OCI-LY7 (cell line): ENCODE measurements around the gene PFN4. TPM values are rescaled to one million over a fixed set of nuclear protein-coding genes. Genes with fewer than 3 reads are reported as not detected.
A peak's percentile ranks its signal among the peaks of the same experiment; 100 is the strongest.

Experiments
- Bru-seq: library from RNA; stranded (reverse); fragments of 400-500 nt; gene quantifications from one replicate; lab custom pipeline; 2021; lab: Mats Ljungman, UMichigan
- BruChase-seq, 2 experiments: library from RNA; stranded (reverse); fragments of 400-500 nt; gene quantifications; one replicate each; lab custom pipeline; 2021; lab: Mats Ljungman, UMichigan
- BruUV-seq: library from RNA; stranded (reverse); fragments of 400-500 nt; replicated peaks from 2 replicates; lab custom pipeline; 2021; lab: Mats Ljungman, UMichigan
- CTCF ChIA-PET: fragments of 300-600 bp; sonication (Branson Sonifier 250); formaldehyde crosslinking; loops from one replicate; lab custom pipeline; 2022; ENCODE audit warnings: antibody characterized with exemption; ENCODE audit not compliant: unreplicated experiment; lab: Charles Lee
- POLR2A ChIA-PET: fragments of 300-600 bp; sonication (Branson Sonifier 250); formaldehyde crosslinking; loops from one replicate; lab custom pipeline; 2022; ENCODE audit warnings: antibody characterized with exemption; lab: Charles Lee
- DNase-seq: peaks from one replicate; pipeline ENCODE4 v3.0.0-alpha.2; 2015; ENCODE audit warnings: low spot score
- H2AFZ ChIP-seq: fragments of 200-600 bp; sonication (generic), shearing (Covaris generic); 2 replicates; pipeline ENCODE4 v1.6.1; 2014; ENCODE audit warnings: mild to moderate bottlenecking, antibody characterized with exemption, low read length, moderate library complexity
- H3K27ac ChIP-seq: fragments of 200-600 bp; sonication (generic); 2 replicates; pipeline ENCODE4 v1.5.1; 2014; ENCODE audit warnings: mixed run types, low read depth, mild to moderate bottlenecking, moderate library complexity, low read length, inconsistent platforms; ENCODE audit not compliant: poor library complexity, severe bottlenecking
- H3K36me3 ChIP-seq: fragments of 200-600 bp; sonication (generic); 2 replicates; pipeline ENCODE4 v1.6.1; 2014; ENCODE audit warnings: mild to moderate bottlenecking, antibody characterized with exemption, low read length, moderate library complexity, mixed read lengths; ENCODE audit not compliant: insufficient read depth
- H3K4me1 ChIP-seq: fragments of 200-600 bp; sonication (generic); 2 replicates; pipeline ENCODE4 v1.5.1; 2014; ENCODE audit warnings: mild to moderate bottlenecking, low read length; ENCODE audit not compliant: insufficient read depth, poor library complexity, severe bottlenecking
- H3K4me2 ChIP-seq: fragments of 200-600 bp; sonication (generic); 2 replicates; pipeline ENCODE4 v1.6.1; 2014; ENCODE audit warnings: mild to moderate bottlenecking, low read length
- H3K4me3 ChIP-seq: fragments of 200-600 bp; sonication (generic); 2 replicates; pipeline ENCODE4 v1.5.1; 2014; ENCODE audit warnings: mild to moderate bottlenecking, low read depth, low read length; ENCODE audit not compliant: poor library complexity, severe bottlenecking
- H3K79me2 ChIP-seq: fragments of 200-600 bp; sonication (generic); 2 replicates; pipeline ENCODE4 v1.6.1; 2016; ENCODE audit warnings: low read depth, mild to moderate bottlenecking, low read length, moderate library complexity, mixed read lengths; ENCODE audit not compliant: insufficient read depth
- H3K9me2 ChIP-seq: fragments of 200-600 bp; sonication (generic); 2 replicates; pipeline ENCODE4 v1.6.1; 2016; ENCODE audit warnings: mild to moderate bottlenecking, low read length, mixed read lengths; ENCODE audit not compliant: insufficient read depth
- H3K9me3 ChIP-seq: fragments of 200-600 bp; sonication (generic); 2 replicates; pipeline ENCODE4 v1.6.1; 2014; ENCODE audit warnings: mild to moderate bottlenecking, mixed run types, low read length, mixed read lengths
- H4K20me1 ChIP-seq: fragments of 200-600 bp; sonication (generic); 2 replicates; pipeline ENCODE4 v1.6.1; 2014; ENCODE audit warnings: mild to moderate bottlenecking, antibody characterized with exemption, low read length, moderate library complexity, mixed read lengths; ENCODE audit not compliant: insufficient read depth
- CTCF ChIP-seq: fragments of 200-600 bp; sonication (generic); conservative IDR thresholded peaks from 2 replicates; pipeline ENCODE4 v1.5.1; 2014; ENCODE audit warnings: mild to moderate bottlenecking, antibody characterized with exemption, low read length, moderate library complexity, mixed read lengths
- EZH2phosphoT487 ChIP-seq: fragments of 200-600 bp; sonication (generic); IDR thresholded peaks from 2 replicates; pipeline ENCODE4 v1.6.1; 2018; ENCODE audit warnings: low read depth, borderline replicate concordance, mild to moderate bottlenecking, mixed run types, antibody characterized with exemption, low read length, moderate library complexity, mixed read lengths
- intact Hi-C: fragments of 100-400 bp; cut with micrococcal nuclease; formaldehyde crosslinking; loops from one replicate; pipeline ENCODE4 v1.10.0; 2022; ENCODE audit not compliant: unreplicated experiment
- long read RNA-seq: library from polyadenylated mRNA; stranded (forward); transcript quantifications from one replicate; pipeline ENCODE4 v2.0.0, GENCODE V29; 2022
- total RNA-seq, 2 experiments: library from RNA; depleted of rRNA in 1 of 2; stranded (reverse); fragments of >200 nt in 1 of 2; shearing (Covaris generic) in 1 of 2; gene quantifications; 2 replicates each; pipeline ENCODE4 v1.2.3, GENCODE V29; 2014 to 2022

Gene PFN4
- total RNA-seq (2014; rRNA removed; shearing (Covaris generic)) (not detected in 2 replicates), total RNA-seq (2022) (not detected in 2 replicates), Bru-seq, nascent RNA (percentile 10 among the genes with signal in this experiment), BruChase-seq, experiment 1, labeled RNA remaining after a 6-hour chase (percentile 11 among the genes with signal in this experiment), BruChase-seq, experiment 2, labeled RNA remaining after a 2-hour chase (not detected)
- long read RNA-seq, result 0 reads

GRCh38 chr2:24123195-24123921, at the start of gene PFN4, which contains the start of gene FAM228B:
TSS of gene PFN4 (minus strand) at chr2:24123334. CDS start at chr2:24122535, 799 bp downstream.
TSS of gene FAM228B (plus strand) at chr2:24123469. CDS start at chr2:24124362, 893 bp downstream.
- POLR2A ChIA-PET, result interaction anchor here (0.7 kb wide), 1 partner anchor 57 kb away, joined by 3 read pairs; no protein-coding TSS in a partner anchor
- Histone ChIP-seq H3K4me1 (no peaks in the 10 kb centered on the region), H3K36me3 (no peaks in the 10 kb centered on the region; the same call in 1 of the 2 replicates), H4K20me1 (no peaks in the 10 kb centered on the region), H3K27ac (no peak within 1 kb of the TSS), H3K9me2 (no peaks in the 10 kb centered on the region), H2AFZ (no peak within 1 kb of the TSS), H3K9me3 (no peaks in the 10 kb centered on the region), H3K79me2 (no peaks in the 10 kb centered on the region), H3K4me2 (peak within 1 kb of the TSS; percentile 51; the same call in 1 of the 2 replicates), H3K4me3 (no peak within 1 kb of the TSS)
- intact Hi-C loops, result no loop called here
- CTCF ChIA-PET, result no interaction called here
- BruUV-seq, result no TSS peak
- no peak for TF ChIP-seq EZH2phosphoT487
- no peak for TF ChIP-seq CTCF
- DNase-seq, result no peak

GRCh38 chr2:24169023-24169422, 45.9 kb upstream of the PFN4 start:
- H3K9me3 ChIP-seq, result no peaks in the 10 kb centered on the region
- POLR2A ChIA-PET, result interaction anchor here (0.7 kb wide), 1 partner anchor 310 kb away, joined by 3 read pairs; no protein-coding TSS in a partner anchor
- no peaks in the 10 kb centered on the region for H3K9me2 ChIP-seq
- no peak overlapping the region for H3K4me2 ChIP-seq
- no peak for DNase-seq
- TF ChIP-seq CTCF (no peak), EZH2phosphoT487 (no peak)
- H3K27ac ChIP-seq, result no peak overlapping the region
- intact Hi-C loops, result no loop called here
- H3K79me2 ChIP-seq, result no peaks in the 10 kb centered on the region
- BruUV-seq, result no TSS peak
- H4K20me1 ChIP-seq, result no peaks in the 10 kb centered on the region
- no peaks in the 10 kb centered on the region for H3K36me3 ChIP-seq
- H3K4me3 ChIP-seq, result no peak overlapping the region
- H3K4me1 ChIP-seq, result no peaks in the 10 kb centered on the region
- CTCF ChIA-PET, result no interaction called here
- no peak overlapping the region for H2AFZ ChIP-seq
